GM12878 (cell line): ENCODE results near the gene TMEM214. TPM values are rescaled to one million over a fixed set of nuclear protein-coding genes. Genes with fewer than 3 reads are reported as not detected.
A peak's percentile ranks its signal among the peaks of the same experiment; 100 is the strongest.

Experiments
- ATAC-seq: fragments of 200-7000 bp; cut with Tn5 transposase; 3 replicates; pipeline ENCODE4 v1.9.1; 2020; ENCODE audit warnings: mild to moderate bottlenecking, moderate library complexity
- BruUV-seq: library from RNA; stranded (reverse); fragments of 400-500 nt; replicated peaks from 2 replicates; lab custom pipeline; 2021; lab: Mats Ljungman, UMichigan
- CTCF ChIA-PET: fragments of 300-600 bp; sonication (Branson Sonifier 250); formaldehyde crosslinking; extraction: SDS; loops from one replicate; lab custom pipeline; 2021; ENCODE audit warnings: inconsistent platforms; lab: Yijun Ruan, JAX
- POLR2A ChIA-PET: fragments of 350-600 bp; formaldehyde crosslinking; extraction: SDS; loops from one replicate; lab custom pipeline; 2021; ENCODE audit warnings: inconsistent platforms; lab: Charles Lee
- RAD21 ChIA-PET: fragments of 300-600 bp; sonication (Branson Sonifier 250); formaldehyde crosslinking; loops from one replicate; lab custom pipeline; 2023; ENCODE audit warnings: antibody characterized with exemption; ENCODE audit not compliant: unreplicated experiment; lab: Charles Lee
- SMC1A ChIA-PET: fragments of 300-600 bp; sonication (Branson Sonifier 250); formaldehyde crosslinking; loops from one replicate; lab custom pipeline; 2023; ENCODE audit not compliant: unreplicated experiment, uncharacterized antibody; lab: Charles Lee
- DNase-seq: peaks from one replicate; pipeline ENCODE4 v3.0.0-alpha.2; 2011; ENCODE audit warnings: low read depth, low spot score
- FAIRE-seq: peaks from 3 replicates; lab custom pipeline; 2011; peaks lifted over from hg19 to GRCh38; lab: Jason Lieb, UNC
- H2AFZ ChIP-seq: 2 replicates; pipeline ENCODE4 v1.6.0; 2011; ENCODE audit warnings: low read depth, low read length, control low read depth; ENCODE audit not compliant: control insufficient read depth
- H3K27ac ChIP-seq: 2 replicates; pipeline ENCODE4 v1.5.1; 2011; ENCODE audit warnings: control low read depth; ENCODE audit not compliant: control insufficient read depth, insufficient read depth
- H3K27me3 ChIP-seq, 2 experiments: replicated peaks in 1 of 2; 2 replicates each; pipeline versions ENCODE4 v1.6.0 to v1.6.1; 2011; ENCODE audit warnings: low read length in 1 of 2; ENCODE audit not compliant: control insufficient read depth in 2 of 2, insufficient read depth in 2 of 2
- H3K36me3 ChIP-seq, 2 experiments: 2 replicates each; pipeline ENCODE4 v1.5.1; 2011; ENCODE audit warnings: low read length in 1 of 2; ENCODE audit not compliant: control insufficient read depth in 2 of 2, insufficient read depth in 2 of 2
- H3K4me1 ChIP-seq: 2 replicates; pipeline ENCODE4 v1.6.1; 2011; ENCODE audit warnings: mild to moderate bottlenecking, low read length, moderate library complexity, mixed read lengths; ENCODE audit not compliant: control insufficient read depth, insufficient read depth
- H3K4me2 ChIP-seq: 2 replicates; pipeline ENCODE4 v1.6.0; 2011; ENCODE audit warnings: control low read depth; ENCODE audit not compliant: control insufficient read depth, insufficient read depth
- H3K4me3 ChIP-seq: fragments of 200-600 bp; sonication (generic); 2 replicates; pipeline ENCODE4 v1.5.1; 2016
- H3K79me2 ChIP-seq: 2 replicates; pipeline ENCODE4 v1.6.0; 2011; ENCODE audit warnings: low read length; ENCODE audit not compliant: control insufficient read depth, insufficient read depth
- H3K9ac ChIP-seq: 2 replicates; pipeline ENCODE4 v1.8.0; 2011; ENCODE audit warnings: low read length, control low read depth, mixed read lengths; ENCODE audit not compliant: control insufficient read depth, insufficient read depth
- H3K9me3 ChIP-seq: replicated peaks from 3 replicates; pipeline ENCODE4 v1.5.1; 2011; ENCODE audit warnings: mild to moderate bottlenecking, low read length; ENCODE audit not compliant: control insufficient read depth, insufficient read depth
- H4K20me1 ChIP-seq: 2 replicates; pipeline ENCODE4 v1.6.0; 2011; ENCODE audit not compliant: control insufficient read depth, insufficient read depth
- BMI1 ChIP-seq: fragments of 450-650 bp; IDR thresholded peaks from 2 replicates; pipeline ENCODE4 v1.6.1; 2016; ENCODE audit warnings: mild to moderate bottlenecking, moderate library complexity, borderline replicate concordance
- FOS ChIP-seq: IDR thresholded peaks from 3 replicates; pipeline ENCODE4 v1.6.1; 2011; ENCODE audit warnings: borderline replicate concordance; ENCODE audit not compliant: insufficient read length; ENCODE audit errors: extremely low read depth
- KLF5 ChIP-seq: fragments of 450-650 bp; IDR thresholded peaks from 2 replicates; pipeline ENCODE4 v1.6.1; 2014; ENCODE audit warnings: mild to moderate bottlenecking; ENCODE audit not compliant: partially characterized antibody
- NR2C1 ChIP-seq: fragments of 450-650 bp; IDR thresholded peaks from 2 replicates; pipeline ENCODE4 v1.6.1; 2017; ENCODE audit warnings: antibody characterized with exemption, mild to moderate bottlenecking, moderate library complexity
- TCF3 ChIP-seq: IDR thresholded peaks from 2 replicates; pipeline ENCODE4 v1.6.1; 2012; ENCODE audit warnings: low read depth, mild to moderate bottlenecking, low read length, borderline replicate concordance; ENCODE audit not compliant: insufficient read depth
- WRNIP1 ChIP-seq: IDR thresholded peaks from 2 replicates; pipeline ENCODE4 v1.6.1; 2011; ENCODE audit warnings: low read depth, low read length, improper control_type of control experiment, borderline replicate concordance
- YBX1 ChIP-seq: fragments of 450-650 bp; IDR thresholded peaks from 2 replicates; pipeline ENCODE4 v1.6.1; 2016; ENCODE audit warnings: antibody characterized with exemption
- WGBS: methylation state at CpG from one replicate; pipeline ENCODE4 v1.1.6; 2016; ENCODE audit warnings: low lambda C conversion rate; ENCODE audit not compliant: insufficient replicate concordance, insufficient coverage; ENCODE audit errors: missing lambda C conversion rate; 5-methylcytosine and 5-hydroxymethylcytosine counted together
- in situ Hi-C: fragments of 300-500 bp; cut with MboI; formaldehyde crosslinking; loops from 9 replicates; pipeline ENCODE4 v1.14.3; 2018; ENCODE audit warnings: mixed read lengths
- intact Hi-C: fragments of 100-400 bp; cut with micrococcal nuclease; formaldehyde crosslinking; loops from one replicate; pipeline ENCODE4 v1.14.2; 2022; ENCODE audit not compliant: unreplicated experiment
- polyA plus RNA-seq, 11 experiments: library from polyadenylated mRNA; depleted of rRNA in 4 of 11; unstranded in 6 of 11; stranded (reverse) in 5 of 11; fragments of >200 nt; fragmentation: Nextera tagmentation in 4 of 11; fragmentation: Illumina TruSeq in 1 of 11; extraction: Ambion mirVana in 4 of 11; extraction: Trizol in 1 of 11; gene quantifications; 1 replicate in 1 of 11; 2 replicates in 10 of 11; pipeline versions ENCODE4 v1.2.1 to v1.2.3, GENCODE V29; 2011 to 2016; ENCODE audit warnings: inconsistent platforms in 2 of 11, missing spikeins in 2 of 11, low read depth in 1 of 11
- total RNA-seq, 4 experiments: library from RNA; depleted of rRNA in 3 of 4; stranded (reverse); fragments of >200 nt in 3 of 4; fragmentation: Illumina TruSeq in 1 of 4; extraction: Trizol in 1 of 4; gene quantifications; 2 replicates each; pipeline versions ENCODE4 v1.2.1 to v1.2.3, GENCODE V29; 2013 to 2021
- TF ChIP-seq, protein P1 (sequence below): IDR thresholded peaks from 2 replicates; pipeline ENCODE4 v1.6.1; 2011; ENCODE audit warnings: mild to moderate bottlenecking, low read depth, low read length, moderate library complexity; ENCODE audit not compliant: insufficient replicate concordance
- TF ChIP-seq, protein P2 (sequence below): IDR thresholded peaks from 2 replicates; pipeline ENCODE4 v1.6.1; 2011; ENCODE audit warnings: borderline replicate concordance, low read depth, mild to moderate bottlenecking, moderate library complexity, mixed read lengths, low read length; ENCODE audit not compliant: insufficient read depth; ENCODE audit errors: extremely low read length
- TF ChIP-seq, protein P3 (sequence below): fragments of 450-650 bp; formaldehyde crosslinking; IDR thresholded peaks from 2 replicates; pipeline ENCODE4 v1.5.0; 2022; ENCODE audit warnings: mild to moderate bottlenecking, missing genetic modification characterization
- TF ChIP-seq, protein P4 (sequence below): fragments of 450-650 bp; IDR thresholded peaks from 2 replicates; pipeline ENCODE4 v1.6.1; 2014; ENCODE audit warnings: mild to moderate bottlenecking
- TF ChIP-seq, protein P5 (sequence below): fragments of 450-650 bp; IDR thresholded peaks from 2 replicates; pipeline ENCODE4 v1.6.1; 2016; ENCODE audit warnings: mild to moderate bottlenecking

Gene TMEM214
- total and polyA plus RNA-seq, 10 of the 15 experiments (the other 5 are each of a cell fraction or from before 2014, with no cell fraction given): 10.4 to 79.2 (median 45.0) TPM

DNA sequence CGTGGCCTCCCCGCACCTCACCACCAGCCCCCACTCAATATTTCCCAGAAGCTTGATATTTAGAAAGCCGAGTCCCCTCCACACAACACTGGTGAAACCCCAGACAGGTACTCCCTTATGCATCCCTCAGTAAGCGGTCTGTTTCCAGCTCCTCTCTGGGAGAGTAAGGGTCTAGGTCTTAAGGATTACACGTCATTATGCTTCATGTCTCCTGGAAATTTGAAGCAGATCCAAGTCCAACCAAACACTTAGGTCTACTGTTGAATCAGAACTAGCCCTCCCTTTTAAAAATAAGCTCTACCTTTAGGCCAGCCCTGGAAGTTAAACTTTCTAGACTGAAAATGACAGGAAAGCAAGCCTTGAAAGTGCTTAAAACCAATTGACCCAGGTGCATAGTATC is 40.2 kb downstream of the TMEM214 start:
- in situ Hi-C loops: no loop called here
- ChIA-PET POLR2A (interaction anchor here (0.6 to 12.2 kb wide), 8 partner anchors 10 to 889 kb away, joined by 3 to 139 read pairs (median 4); partner anchors contain the start of genes AGBL5, EIF2B4 and TMEM214), CTCF (interaction anchor here (0.5 to 4.0 kb wide), 7 partner anchors 9 to 230 kb away, joined by 3 to 36 read pairs (median 4); partner anchors contain the start of genes AGBL5 and KHK), RAD21 (interaction anchor here (0.9 to 2.8 kb wide), 4 partner anchors 9 to 31 kb away, joined by 3 to 31 read pairs (median 16); partner anchors contain the start of genes AGBL5 and KHK), SMC1A (interaction anchor here (0.6 to 5.4 kb wide), 6 partner anchors 8 to 111 kb away, joined by 3 to 33 read pairs (median 4); partner anchors contain the start of genes AGBL5 and TMEM214)
- Histone ChIP-seq H2AFZ (no peak overlapping the region), H3K36me3 (peaks cover 2 to 12% of the 10 kb centered on the region in 2 experiments; a peak in 2 of 4 replicates), H4K20me1 (no peaks in the 10 kb centered on the region), H3K27ac (peak overlapping the region; percentile 94), H3K9me3 (no peaks in the 10 kb centered on the region), H3K79me2 (peaks cover 32% of the 10 kb centered on the region), H3K9ac (peak overlapping the region; percentile 76), H3K4me3 (peak overlapping the region; percentile 85; the same call in 1 of the 2 replicates), H3K4me2 (peak overlapping the region; percentile 95; the same call in 1 of the 2 replicates), H3K4me1 (peaks cover 42% of the 10 kb centered on the region), H3K27me3 (no peaks in the 10 kb centered on the region)
- no peak for DNase-seq
- intact Hi-C loops: no loop called here
- WGBS: 96% methylated on average over 5 of the region's 5 CpGs
- BruUV-seq: no TSS peak
- FAIRE-seq: no peak
- no peak for ATAC-seq
- TF ChIP-seq YBX1: no peak
- TF ChIP-seq, protein P1, sequence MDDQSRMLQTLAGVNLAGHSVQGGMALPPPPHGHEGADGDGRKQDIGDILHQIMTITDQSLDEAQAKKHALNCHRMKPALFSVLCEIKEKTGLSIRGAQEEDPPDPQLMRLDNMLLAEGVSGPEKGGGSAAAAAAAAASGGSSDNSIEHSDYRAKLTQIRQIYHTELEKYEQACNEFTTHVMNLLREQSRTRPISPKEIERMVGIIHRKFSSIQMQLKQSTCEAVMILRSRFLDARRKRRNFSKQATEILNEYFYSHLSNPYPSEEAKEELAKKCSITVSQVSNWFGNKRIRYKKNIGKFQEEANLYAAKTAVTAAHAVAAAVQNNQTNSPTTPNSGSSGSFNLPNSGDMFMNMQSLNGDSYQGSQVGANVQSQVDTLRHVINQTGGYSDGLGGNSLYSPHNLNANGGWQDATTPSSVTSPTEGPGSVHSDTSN: no peak
- TF ChIP-seq FOS: no peak
- TF ChIP-seq, protein P2, sequence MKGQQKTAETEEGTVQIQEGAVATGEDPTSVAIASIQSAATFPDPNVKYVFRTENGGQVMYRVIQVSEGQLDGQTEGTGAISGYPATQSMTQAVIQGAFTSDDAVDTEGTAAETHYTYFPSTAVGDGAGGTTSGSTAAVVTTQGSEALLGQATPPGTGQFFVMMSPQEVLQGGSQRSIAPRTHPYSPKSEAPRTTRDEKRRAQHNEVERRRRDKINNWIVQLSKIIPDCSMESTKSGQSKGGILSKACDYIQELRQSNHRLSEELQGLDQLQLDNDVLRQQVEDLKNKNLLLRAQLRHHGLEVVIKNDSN: no peak
- TF ChIP-seq WRNIP1: no peak
- TF ChIP-seq TCF3: no peak
- TF ChIP-seq KLF5: no peak
- TF ChIP-seq BMI1: no peak
- TF ChIP-seq, protein P3, sequence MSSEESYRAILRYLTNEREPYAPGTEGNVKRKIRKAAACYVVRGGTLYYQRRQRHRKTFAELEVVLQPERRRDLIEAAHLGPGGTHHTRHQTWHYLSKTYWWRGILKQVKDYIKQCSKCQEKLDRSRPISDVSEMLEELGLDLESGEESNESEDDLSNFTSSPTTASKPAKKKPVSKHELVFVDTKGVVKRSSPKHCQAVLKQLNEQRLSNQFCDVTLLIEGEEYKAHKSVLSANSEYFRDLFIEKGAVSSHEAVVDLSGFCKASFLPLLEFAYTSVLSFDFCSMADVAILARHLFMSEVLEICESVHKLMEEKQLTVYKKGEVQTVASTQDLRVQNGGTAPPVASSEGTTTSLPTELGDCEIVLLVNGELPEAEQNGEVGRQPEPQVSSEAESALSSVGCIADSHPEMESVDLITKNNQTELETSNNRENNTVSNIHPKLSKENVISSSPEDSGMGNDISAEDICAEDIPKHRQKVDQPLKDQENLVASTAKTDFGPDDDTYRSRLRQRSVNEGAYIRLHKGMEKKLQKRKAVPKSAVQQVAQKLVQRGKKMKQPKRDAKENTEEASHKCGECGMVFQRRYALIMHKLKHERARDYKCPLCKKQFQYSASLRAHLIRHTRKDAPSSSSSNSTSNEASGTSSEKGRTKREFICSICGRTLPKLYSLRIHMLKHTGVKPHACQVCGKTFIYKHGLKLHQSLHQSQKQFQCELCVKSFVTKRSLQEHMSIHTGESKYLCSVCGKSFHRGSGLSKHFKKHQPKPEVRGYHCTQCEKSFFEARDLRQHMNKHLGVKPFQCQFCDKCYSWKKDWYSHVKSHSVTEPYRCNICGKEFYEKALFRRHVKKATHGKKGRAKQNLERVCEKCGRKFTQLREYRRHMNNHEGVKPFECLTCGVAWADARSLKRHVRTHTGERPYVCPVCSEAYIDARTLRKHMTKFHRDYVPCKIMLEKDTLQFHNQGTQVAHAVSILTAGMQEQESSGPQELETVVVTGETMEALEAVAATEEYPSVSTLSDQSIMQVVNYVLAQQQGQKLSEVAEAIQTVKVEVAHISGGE: no peak
- TF ChIP-seq, protein P4, sequence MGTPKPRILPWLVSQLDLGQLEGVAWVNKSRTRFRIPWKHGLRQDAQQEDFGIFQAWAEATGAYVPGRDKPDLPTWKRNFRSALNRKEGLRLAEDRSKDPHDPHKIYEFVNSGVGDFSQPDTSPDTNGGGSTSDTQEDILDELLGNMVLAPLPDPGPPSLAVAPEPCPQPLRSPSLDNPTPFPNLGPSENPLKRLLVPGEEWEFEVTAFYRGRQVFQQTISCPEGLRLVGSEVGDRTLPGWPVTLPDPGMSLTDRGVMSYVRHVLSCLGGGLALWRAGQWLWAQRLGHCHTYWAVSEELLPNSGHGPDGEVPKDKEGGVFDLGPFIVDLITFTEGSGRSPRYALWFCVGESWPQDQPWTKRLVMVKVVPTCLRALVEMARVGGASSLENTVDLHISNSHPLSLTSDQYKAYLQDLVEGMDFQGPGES: no peak
- TF ChIP-seq, protein P5, sequence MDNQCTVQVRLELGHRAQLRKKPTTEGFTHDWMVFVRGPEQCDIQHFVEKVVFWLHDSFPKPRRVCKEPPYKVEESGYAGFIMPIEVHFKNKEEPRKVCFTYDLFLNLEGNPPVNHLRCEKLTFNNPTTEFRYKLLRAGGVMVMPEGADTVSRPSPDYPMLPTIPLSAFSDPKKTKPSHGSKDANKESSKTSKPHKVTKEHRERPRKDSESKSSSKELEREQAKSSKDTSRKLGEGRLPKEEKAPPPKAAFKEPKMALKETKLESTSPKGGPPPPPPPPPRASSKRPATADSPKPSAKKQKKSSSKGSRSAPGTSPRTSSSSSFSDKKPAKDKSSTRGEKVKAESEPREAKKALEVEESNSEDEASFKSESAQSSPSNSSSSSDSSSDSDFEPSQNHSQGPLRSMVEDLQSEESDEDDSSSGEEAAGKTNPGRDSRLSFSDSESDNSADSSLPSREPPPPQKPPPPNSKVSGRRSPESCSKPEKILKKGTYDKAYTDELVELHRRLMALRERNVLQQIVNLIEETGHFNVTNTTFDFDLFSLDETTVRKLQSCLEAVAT: no peak
- TF ChIP-seq NR2C1: no peak
